ENCODE data around the gene SPACA7. TPM values are rescaled to one million over a fixed set of nuclear protein-coding genes. Genes with fewer than 3 reads are reported as not detected.

Gene SPACA7
- total RNA-seq, 1 donor from 2014 or later: not detected

DNA sequence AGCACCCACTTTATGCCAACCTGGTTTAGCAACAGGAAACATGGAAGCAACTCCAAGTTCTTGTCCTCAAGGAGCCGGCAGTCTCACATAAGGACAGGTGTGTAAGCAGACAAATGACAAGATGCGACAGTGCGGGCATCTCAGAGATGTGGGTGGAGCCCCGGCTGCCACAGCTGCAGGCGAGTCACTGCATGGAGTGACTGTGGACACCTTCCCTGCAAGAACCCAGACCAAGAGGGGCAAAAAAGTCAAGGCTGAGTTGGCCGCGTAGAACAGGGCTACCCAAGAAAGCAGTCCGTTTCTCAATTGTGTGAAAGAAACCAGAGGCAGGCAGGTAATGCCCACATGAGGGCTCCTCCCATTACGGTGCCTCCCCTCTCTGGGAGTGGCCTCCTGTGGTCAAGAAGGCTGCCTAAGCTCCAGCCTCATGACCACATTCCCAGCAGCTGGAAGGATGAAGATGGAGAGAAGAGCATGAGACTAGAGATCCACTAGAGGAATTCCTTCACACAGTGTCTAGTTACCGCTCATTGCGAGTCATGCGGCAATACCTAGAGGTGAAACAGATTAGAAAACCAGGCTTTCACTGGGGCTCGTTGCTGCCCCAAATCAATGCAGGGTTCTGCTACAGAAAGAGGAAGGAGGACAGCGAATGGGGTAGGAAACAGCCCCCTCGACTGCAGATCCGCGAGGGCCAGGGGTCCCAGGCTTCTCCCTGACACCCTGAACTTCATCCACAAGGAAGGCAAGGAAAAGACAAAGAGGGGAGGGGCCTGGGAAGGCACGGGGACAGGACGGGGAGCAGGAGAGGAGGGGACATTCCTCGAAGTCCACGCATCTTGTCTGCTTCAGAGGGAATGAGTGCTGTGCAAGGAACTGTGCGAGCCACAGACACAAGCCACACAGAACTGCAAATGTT lies 80.2 kb downstream of the SPACA7 start:
- no peaks in the 10 kb centered on the region for H3K4me1 ChIP-seq
- no peak for ATAC-seq
- TF ChIP-seq, protein P1, sequence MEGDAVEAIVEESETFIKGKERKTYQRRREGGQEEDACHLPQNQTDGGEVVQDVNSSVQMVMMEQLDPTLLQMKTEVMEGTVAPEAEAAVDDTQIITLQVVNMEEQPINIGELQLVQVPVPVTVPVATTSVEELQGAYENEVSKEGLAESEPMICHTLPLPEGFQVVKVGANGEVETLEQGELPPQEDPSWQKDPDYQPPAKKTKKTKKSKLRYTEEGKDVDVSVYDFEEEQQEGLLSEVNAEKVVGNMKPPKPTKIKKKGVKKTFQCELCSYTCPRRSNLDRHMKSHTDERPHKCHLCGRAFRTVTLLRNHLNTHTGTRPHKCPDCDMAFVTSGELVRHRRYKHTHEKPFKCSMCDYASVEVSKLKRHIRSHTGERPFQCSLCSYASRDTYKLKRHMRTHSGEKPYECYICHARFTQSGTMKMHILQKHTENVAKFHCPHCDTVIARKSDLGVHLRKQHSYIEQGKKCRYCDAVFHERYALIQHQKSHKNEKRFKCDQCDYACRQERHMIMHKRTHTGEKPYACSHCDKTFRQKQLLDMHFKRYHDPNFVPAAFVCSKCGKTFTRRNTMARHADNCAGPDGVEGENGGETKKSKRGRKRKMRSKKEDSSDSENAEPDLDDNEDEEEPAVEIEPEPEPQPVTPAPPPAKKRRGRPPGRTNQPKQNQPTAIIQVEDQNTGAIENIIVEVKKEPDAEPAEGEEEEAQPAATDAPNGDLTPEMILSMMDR (IDR thresholded peaks at IDR 0.05): no peak
- intact Hi-C loops (cut with DNase I): no loop called here
- no peak overlapping the region for H3K27ac ChIP-seq
- H3K36me3 ChIP-seq: no peaks in the 10 kb centered on the region
- no peak for DNase-seq
- peaks cover 15% of the 10 kb centered on the region for H3K27me3 ChIP-seq (ENCODE audit: low read depth)
- no peaks in the 10 kb centered on the region for H3K9me3 ChIP-seq
- H3K4me3 ChIP-seq: no peak overlapping the region

DNA sequence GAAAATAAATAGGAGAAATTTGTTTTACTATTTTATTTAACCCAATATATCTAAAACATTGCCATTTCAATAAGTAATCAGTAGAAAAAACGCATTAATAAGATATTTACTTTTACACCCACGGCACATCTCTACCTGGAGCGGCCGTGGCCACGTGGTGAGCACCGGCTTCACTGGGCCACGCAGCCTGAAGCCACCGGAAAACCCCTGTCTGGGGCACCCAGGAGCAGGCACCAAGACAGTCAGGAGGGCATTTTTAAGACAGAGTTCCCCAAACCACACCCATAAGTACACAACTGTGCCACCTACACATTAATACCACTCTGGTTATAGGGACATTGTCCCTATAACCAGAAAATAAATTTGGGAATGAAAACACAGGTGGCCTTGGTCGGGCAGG lies 80.9 kb downstream of the SPACA7 start:
- Histone ChIP-seq H3K4me1 (no peaks in the 10 kb centered on the region), H3K9me3 (no peaks in the 10 kb centered on the region), H3K36me3 (no peaks in the 10 kb centered on the region), H3K27ac (no peak overlapping the region), H3K4me3 (no peak overlapping the region), H3K27me3 (ENCODE audit: low read depth) (peaks cover 10% of the 10 kb centered on the region)
- TF ChIP-seq, protein P1 (IDR thresholded peaks at IDR 0.05): no peak
- intact Hi-C loops (cut with DNase I): no loop called here
- DNase-seq (no peak), ATAC-seq (no peak)

DNA sequence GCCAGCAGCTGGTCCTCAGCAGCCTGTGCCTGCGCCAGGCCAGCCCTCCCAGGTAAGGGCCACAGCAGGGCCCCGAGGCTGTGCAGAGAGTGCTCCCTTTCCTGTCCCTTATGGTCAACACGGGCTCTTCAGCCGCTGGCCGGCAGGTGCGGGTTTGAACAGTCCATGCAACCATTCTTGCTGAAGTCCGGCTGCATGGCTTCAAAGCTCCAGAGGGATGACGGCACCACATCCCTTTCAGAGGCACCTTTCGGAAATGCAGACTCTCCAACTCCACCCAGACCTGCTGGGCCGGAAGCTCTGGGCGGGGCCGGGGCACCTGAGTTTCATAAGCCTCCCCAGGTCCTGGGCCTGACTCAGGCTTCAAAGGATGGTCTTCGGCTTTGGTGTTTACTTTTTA lies 81.3 kb downstream of the SPACA7 start:
- H3K36me3 ChIP-seq: no peaks in the 10 kb centered on the region
- H3K9me3 ChIP-seq: no peaks in the 10 kb centered on the region
- TF ChIP-seq, protein P1 (IDR thresholded peaks at IDR 0.05): no peak
- peaks cover 10% of the 10 kb centered on the region for H3K27me3 ChIP-seq (ENCODE audit: low read depth)
- no peak for DNase-seq
- H3K27ac ChIP-seq: no peak overlapping the region
- no peaks in the 10 kb centered on the region for H3K4me1 ChIP-seq
- intact Hi-C loops (cut with DNase I): no loop called here
- no peak overlapping the region for H3K4me3 ChIP-seq
- no peak for ATAC-seq

DNA sequence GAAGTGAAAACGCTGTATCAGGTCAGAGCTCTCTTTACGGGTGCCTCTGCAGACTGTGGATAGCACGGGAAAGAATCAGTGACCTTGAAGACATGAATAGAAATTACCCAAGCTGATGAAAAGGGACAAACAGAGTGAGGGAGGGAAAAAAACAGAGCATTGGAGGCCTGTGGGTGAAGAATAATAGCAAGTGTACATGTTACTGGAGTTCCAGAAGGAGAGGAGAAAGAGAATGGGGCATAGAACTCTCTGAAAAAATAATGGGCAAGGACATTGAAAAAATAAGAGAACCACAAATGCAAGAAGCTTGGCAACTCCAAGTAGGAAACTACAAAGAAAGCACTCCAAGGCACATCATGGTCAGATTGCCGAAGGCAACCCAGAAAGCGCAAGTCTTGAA lies 86.3 kb downstream of the SPACA7 start:
- no peaks in the 10 kb centered on the region for H3K4me1 ChIP-seq
- H3K27ac ChIP-seq: no peak overlapping the region
- DNase-seq (no peak), ATAC-seq (no peak)
- no peaks in the 10 kb centered on the region for H3K36me3 ChIP-seq
- TF ChIP-seq, protein P1 (IDR thresholded peaks at IDR 0.05): no peak
- H3K4me3 ChIP-seq: no peak overlapping the region
- intact Hi-C loops (cut with DNase I): no loop called here
- no peaks in the 10 kb centered on the region for H3K27me3 ChIP-seq (ENCODE audit: low read depth)
- H3K9me3 ChIP-seq: no peaks in the 10 kb centered on the region

DNA sequence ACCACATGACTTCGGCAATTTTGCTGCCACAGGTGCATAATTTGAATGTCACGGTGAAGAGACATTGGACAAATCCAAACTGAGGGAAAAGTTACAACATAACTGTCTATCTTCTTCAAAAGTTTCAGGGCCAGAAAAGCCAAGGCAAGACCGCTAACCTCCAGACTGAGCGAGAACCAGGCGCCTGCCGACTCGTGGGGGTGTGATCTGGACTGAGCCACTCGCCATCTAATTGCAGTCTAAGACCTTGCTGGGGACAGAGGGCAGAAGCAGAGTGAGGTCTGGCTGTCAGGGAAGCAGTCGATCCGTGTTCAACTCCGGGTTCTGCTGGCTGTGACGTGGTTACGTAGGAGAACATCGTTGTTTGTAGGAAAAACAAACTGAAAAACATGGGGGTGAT lies 88.6 kb downstream of the SPACA7 start:
- Histone ChIP-seq H3K36me3 (no peaks in the 10 kb centered on the region), H3K4me1 (no peaks in the 10 kb centered on the region), H3K27me3 (ENCODE audit: low read depth) (no peaks in the 10 kb centered on the region), H3K4me3 (no peak overlapping the region), H3K27ac (no peak overlapping the region), H3K9me3 (no peaks in the 10 kb centered on the region)
- TF ChIP-seq, protein P1 (IDR thresholded peaks at IDR 0.05): no peak
- ATAC-seq: no peak
- no peak for DNase-seq
- intact Hi-C loops (cut with DNase I): no loop called here
